Coronary artery (tissue), 2 donors: ENCODE results near the gene CRTAC1.

Experiments
- DNase-seq: peaks from one replicate; pipeline ENCODE4 v3.0.0-alpha.2; 2017; ENCODE audit warnings: low spot score
- H3K27ac ChIP-seq, 2 donors: fragments of 200-600 bp; sonication (generic); one replicate each; pipeline ENCODE4 v1.5.1; 2016 to 2019
- H3K4me3 ChIP-seq: fragments of 200-600 bp; sonication (generic); 2 replicates; pipeline ENCODE4 v1.5.1; 2016; ENCODE audit warnings: mild to moderate bottlenecking, moderate library complexity
- TF ChIP-seq, protein P1 (sequence below): fragments of 200-600 bp; sonication (generic); IDR thresholded peaks from one replicate; pipeline ENCODE4 v1.5.1; 2019; ENCODE audit warnings: antibody characterized with exemption

The CRTAC1 gene

DNA sequence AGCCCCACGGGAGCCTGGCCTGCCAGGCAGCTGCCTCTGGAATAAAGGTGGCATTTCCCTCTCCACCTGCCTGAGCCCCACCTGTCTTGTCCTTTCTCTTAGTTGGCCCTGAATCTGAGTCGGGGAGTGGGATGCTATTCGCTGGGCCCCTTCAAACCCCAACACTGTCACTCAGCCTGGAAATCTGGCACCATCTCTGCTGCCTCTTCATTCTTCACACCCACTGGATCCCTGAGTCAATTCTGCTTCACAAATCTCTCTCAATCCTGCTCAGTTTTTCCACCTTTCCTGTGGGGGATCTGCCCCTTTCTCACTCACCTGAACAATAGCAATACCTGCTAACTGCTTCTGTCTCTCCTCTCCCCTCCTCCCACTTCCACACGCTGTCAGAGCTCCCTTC lies 10.6 kb downstream of the CRTAC1 start:
- Histone ChIP-seq H3K4me3 (no peak overlapping the region), H3K27ac (no peak overlapping the region)
- no peak for DNase-seq
- TF ChIP-seq, protein P1, sequence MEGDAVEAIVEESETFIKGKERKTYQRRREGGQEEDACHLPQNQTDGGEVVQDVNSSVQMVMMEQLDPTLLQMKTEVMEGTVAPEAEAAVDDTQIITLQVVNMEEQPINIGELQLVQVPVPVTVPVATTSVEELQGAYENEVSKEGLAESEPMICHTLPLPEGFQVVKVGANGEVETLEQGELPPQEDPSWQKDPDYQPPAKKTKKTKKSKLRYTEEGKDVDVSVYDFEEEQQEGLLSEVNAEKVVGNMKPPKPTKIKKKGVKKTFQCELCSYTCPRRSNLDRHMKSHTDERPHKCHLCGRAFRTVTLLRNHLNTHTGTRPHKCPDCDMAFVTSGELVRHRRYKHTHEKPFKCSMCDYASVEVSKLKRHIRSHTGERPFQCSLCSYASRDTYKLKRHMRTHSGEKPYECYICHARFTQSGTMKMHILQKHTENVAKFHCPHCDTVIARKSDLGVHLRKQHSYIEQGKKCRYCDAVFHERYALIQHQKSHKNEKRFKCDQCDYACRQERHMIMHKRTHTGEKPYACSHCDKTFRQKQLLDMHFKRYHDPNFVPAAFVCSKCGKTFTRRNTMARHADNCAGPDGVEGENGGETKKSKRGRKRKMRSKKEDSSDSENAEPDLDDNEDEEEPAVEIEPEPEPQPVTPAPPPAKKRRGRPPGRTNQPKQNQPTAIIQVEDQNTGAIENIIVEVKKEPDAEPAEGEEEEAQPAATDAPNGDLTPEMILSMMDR = no peak

DNA sequence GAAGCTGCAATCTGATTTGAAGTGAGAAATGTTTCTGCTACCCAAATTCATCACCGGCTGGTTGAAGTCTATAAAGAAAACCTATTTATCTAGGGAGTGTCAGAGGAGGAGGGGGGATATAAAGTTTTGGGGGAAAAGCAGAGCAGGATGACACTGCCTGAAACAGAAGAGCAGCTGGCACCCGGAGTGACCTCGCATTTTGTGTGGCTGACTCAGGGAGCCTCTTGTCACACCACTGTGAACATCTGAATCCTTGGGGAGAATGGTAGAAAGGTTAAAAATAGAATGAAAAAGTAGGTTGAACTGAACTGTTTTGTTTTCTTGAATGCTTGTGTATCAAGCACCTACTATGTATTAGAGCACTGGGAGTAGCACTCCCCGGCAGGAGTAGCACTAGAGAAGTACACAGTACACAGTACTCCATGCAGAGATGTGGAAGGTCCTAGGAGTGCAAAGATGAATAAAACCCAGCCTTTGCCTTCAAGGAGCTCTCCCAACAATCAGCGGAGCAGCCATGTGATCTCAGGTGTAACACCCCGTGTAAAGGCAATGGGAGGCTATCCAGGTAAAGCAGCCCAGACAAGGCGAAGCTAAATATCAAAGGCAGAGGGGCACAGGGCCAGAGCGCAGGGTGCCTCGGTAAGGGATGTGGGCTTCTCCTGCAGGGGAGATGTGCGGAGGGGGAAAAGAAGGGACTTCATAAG lies 13.5 kb downstream of the CRTAC1 start:
- DNase-seq = no peak
- H3K4me3 ChIP-seq = no peak overlapping the region
- TF ChIP-seq, protein P1 = no peak
- H3K27ac ChIP-seq = no peak overlapping the region

DNA sequence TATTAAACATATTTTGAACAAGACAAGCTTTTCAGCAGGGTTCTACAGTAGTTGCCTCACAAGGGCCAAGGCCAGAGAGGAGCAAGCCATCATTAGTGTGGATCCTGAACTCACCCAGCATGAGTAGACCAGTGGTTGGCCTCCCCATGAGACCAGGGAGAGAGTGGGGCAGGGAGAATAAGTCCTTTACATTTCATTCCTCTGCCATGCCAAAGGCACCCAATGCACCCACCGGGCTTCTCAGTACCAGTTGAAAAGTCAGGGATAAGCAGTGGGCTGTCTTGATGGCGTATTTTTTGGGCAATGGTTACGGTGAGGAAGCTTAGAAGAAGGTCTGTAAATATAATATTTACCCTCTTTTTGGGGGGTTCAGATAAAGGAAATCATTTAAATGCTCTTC lies 16.6 kb downstream of the CRTAC1 start:
- Histone ChIP-seq H3K27ac (no peak overlapping the region), H3K4me3 (no peak overlapping the region)
- TF ChIP-seq, protein P1 = no peak
- no peak for DNase-seq

DNA sequence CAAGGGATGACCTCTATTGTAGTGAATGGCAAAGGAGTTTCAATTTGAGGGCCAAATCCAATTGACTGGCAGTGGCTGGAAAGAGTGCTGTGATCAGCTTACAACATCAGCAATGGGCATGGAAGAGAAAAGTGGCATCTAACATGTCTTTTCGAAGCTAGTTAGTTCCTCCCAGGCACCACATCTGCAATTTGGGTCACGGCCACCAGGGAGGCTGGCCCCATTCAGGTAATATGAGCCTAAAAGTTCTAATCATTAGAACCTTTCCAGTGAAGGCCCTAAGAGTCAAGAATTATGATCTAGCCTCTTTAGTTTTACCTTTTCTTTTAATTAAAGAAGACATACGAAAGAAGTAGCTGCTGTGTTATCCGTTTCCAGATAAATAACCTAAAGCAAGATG lies 17.3 kb downstream of the CRTAC1 start:
- no peak for DNase-seq
- no peak overlapping the region for H3K27ac ChIP-seq
- H3K4me3 ChIP-seq = no peak overlapping the region

DNA sequence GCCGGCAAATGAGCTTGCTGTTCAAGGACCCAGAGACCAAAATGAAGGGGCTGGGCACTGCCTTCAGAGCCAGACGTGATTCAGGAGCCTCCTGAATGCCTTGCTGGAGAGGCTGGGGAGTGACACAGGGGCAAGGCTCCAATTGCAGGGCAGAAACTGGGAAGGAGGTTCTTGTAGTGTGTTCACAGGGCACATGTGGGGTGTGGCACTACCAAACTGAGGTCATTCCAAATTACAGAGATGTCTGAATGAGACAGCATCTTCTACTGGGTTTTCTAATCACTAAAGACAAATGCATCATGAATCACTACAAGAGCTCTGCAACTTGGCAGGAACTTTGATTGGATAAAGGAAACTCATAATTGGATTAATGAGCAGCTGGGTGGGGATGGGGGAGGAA lies 17.8 kb downstream of the CRTAC1 start:
- H3K4me3 ChIP-seq = no peak overlapping the region
- TF ChIP-seq, protein P1 = no peak
- no peak for DNase-seq
- no peak overlapping the region for H3K27ac ChIP-seq

More for the DNA sequence above, 17.3 kb downstream of the CRTAC1 start:
- TF ChIP-seq, protein P1 = no peak

DNA sequence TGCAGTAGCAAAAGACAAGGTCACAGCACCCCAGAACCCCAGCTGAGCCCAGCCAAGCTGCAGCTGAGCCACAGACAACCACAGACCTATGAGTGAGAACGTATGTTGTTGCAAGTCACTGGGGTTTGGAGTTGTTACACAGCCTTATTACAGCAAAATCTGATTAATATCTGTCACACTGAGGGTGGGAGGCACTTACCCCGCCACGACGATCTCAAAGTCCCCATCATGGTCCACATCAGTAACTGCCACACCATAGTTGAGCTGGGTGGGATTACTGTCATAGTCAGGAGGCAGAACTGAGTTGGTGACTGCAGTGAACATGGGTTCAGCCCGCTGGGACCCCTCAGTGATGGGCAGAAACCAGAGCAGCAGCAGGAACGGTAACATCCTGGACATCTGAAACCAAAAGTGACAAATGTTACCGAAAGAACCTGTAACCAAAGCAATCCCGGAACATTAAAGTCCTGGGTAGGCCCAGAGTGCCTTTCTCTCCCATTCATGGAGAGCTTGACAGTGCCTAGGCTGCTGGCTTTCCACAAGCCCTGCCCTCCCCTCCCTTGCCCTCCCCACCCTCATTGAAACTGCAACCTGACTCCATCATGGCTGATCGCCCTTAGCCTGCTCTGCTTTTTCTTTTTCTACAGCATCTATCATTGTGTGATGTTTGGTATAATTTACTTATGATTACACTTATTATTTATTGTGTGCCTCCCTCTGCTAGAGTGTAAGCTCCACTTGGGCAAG lies 19.3 kb downstream of the CRTAC1 start:
- no peak overlapping the region for H3K4me3 ChIP-seq
- no peak overlapping the region for H3K27ac ChIP-seq
- TF ChIP-seq, protein P1 = no peak
- no peak for DNase-seq

DNA sequence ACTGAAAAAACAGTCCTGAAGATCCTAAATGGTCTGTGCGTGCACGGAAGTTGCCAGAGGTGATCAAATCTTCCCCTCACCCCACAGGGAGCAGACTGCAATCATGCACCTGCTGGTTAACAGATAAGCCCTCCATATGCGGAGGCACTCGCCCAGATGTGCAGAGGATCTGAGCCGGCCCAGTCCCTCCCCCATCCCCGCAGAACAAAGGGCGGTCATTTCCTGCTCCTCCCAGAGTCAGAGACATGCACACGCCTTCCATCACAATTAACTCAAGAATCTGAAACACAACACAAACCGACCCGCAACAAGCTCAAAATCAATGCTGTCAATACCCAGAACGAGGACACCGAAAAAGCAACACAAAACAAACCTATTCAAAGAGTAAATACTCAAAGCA lies 24.2 kb downstream of the CRTAC1 start:
- TF ChIP-seq, protein P1 = no peak
- H3K27ac ChIP-seq = no peak overlapping the region
- H3K4me3 ChIP-seq = no peak overlapping the region
- DNase-seq = no peak
